HepG2 (cell line): ENCODE results near the gene ENTPD1. TPM values are rescaled to one million over a fixed set of nuclear protein-coding genes. Genes with fewer than 3 reads are reported as not detected.

Source experiments
- ATAC-seq: fragments of 200-7000 bp; cut with Tn5 transposase; 3 replicates; pipeline ENCODE4 v1.9.1; 2020; ENCODE audit warnings: mild to moderate bottlenecking, moderate library complexity
- BruUV-seq: library from RNA; stranded (reverse); fragments of 400-500 nt; replicated peaks from 2 replicates; lab custom pipeline; 2021; lab: Mats Ljungman, UMichigan
- CTCF ChIA-PET: fragments of 300-600 bp; formaldehyde crosslinking; extraction: SDS; loops from one replicate; lab custom pipeline; 2021; ENCODE audit warnings: low total read pairs, inconsistent platforms, low intra/inter-chr PET ratio; lab: Yijun Ruan, JAX
- POLR2A ChIA-PET: fragments of 350-600 bp; sonication (Branson Sonifier 250); formaldehyde crosslinking; loops from one replicate; lab custom pipeline; 2020; ENCODE audit warnings: antibody characterized with exemption, inconsistent platforms; lab: Yijun Ruan, JAX
- DNase-seq: peaks from one replicate; pipeline ENCODE4 v3.0.0-alpha.2; 2015; ENCODE audit warnings: low spot score
- FAIRE-seq: peaks from 3 replicates; lab custom pipeline; 2011; peaks lifted over from hg19 to GRCh38; lab: Jason Lieb, UNC
- H2AFZ ChIP-seq: one replicate; pipeline ENCODE4 v1.6.1; 2011; ENCODE audit warnings: low read length, inconsistent platforms
- H3K27ac ChIP-seq: fragments of 300-600 bp; 3 replicates; pipeline ENCODE4 v1.8.0; 2011; ENCODE audit warnings: mixed run types, mild to moderate bottlenecking, mixed read lengths, low read length, inconsistent platforms; ENCODE audit not compliant: insufficient read depth; ENCODE audit errors: extremely low read length
- H3K27me3 ChIP-seq, 2 experiments: fragments of 200-600 bp in 1 of 2; 2 replicates in 1 of 2; 3 replicates in 1 of 2; pipeline versions ENCODE4 v1.6.0 to v1.8.0; 2011; ENCODE audit warnings: low read length in 2 of 2, mild to moderate bottlenecking in 2 of 2, moderate library complexity in 2 of 2, inconsistent platforms in 1 of 2; ENCODE audit not compliant: insufficient read depth in 2 of 2, control insufficient read depth in 1 of 2
- H3K36me3 ChIP-seq, 2 experiments: fragments of 200-600 bp in 1 of 2; replicated peaks in 1 of 2; 2 replicates in 1 of 2; 3 replicates in 1 of 2; pipeline versions ENCODE4 v1.5.1 to v1.8.0; 2011; ENCODE audit warnings: low read length in 2 of 2, inconsistent platforms in 1 of 2; ENCODE audit not compliant: insufficient read depth in 2 of 2, control insufficient read depth in 1 of 2
- H3K4me1 ChIP-seq: 2 replicates; pipeline ENCODE4 v1.5.1; 2012; ENCODE audit warnings: low read length, inconsistent platforms; ENCODE audit not compliant: insufficient read depth
- H3K4me2 ChIP-seq: 2 replicates; pipeline ENCODE4 v1.6.0; 2011; ENCODE audit warnings: low read depth, low read length, inconsistent platforms
- H3K4me3 ChIP-seq, 3 experiments: fragments of 200-600 bp in 1 of 3; sonication (generic), shearing (Covaris generic) in 1 of 3; replicated peaks in 1 of 3; 2 replicates each; pipeline ENCODE4 v1.5.1; 2011 to 2016; ENCODE audit warnings: low read length in 3 of 3, inconsistent platforms in 2 of 3, low read depth in 2 of 3, mild to moderate bottlenecking in 2 of 3, control low read depth in 1 of 3, mixed read lengths in 1 of 3; ENCODE audit not compliant: insufficient read depth in 1 of 3
- H3K79me2 ChIP-seq: one replicate; pipeline ENCODE4 v1.6.1; 2011; ENCODE audit warnings: low read length, inconsistent platforms; ENCODE audit not compliant: insufficient read depth
- H3K9ac ChIP-seq: 2 replicates; pipeline ENCODE4 v1.6.0; 2011; ENCODE audit warnings: mild to moderate bottlenecking, low read depth, low read length, inconsistent platforms; ENCODE audit not compliant: insufficient read depth
- H3K9me3 ChIP-seq: 2 replicates; pipeline ENCODE4 v1.5.1; 2012; ENCODE audit warnings: mild to moderate bottlenecking, low read length
- H4K20me1 ChIP-seq: 2 replicates; pipeline ENCODE4 v1.6.0; 2011; ENCODE audit warnings: inconsistent platforms, mild to moderate bottlenecking, low read length, moderate library complexity; ENCODE audit not compliant: insufficient read depth
- ATF5 ChIP-seq: sonication (generic); formaldehyde crosslinking; IDR thresholded peaks from 2 replicates; pipeline ENCODE4 v1.4.0; 2020; ENCODE audit warnings: mild to moderate bottlenecking, low read depth, missing genetic modification reagents
- DMAP1 ChIP-seq: IDR thresholded peaks from 2 replicates; pipeline ENCODE4 v1.6.1; 2016
- GTF3A ChIP-seq: sonication (generic); formaldehyde crosslinking; conservative IDR thresholded peaks from 2 replicates; pipeline ENCODE4 v1.4.0; 2020; ENCODE audit warnings: mild to moderate bottlenecking, missing genetic modification reagents
- HDAC1 ChIP-seq: sonication (generic); formaldehyde crosslinking; IDR thresholded peaks from 2 replicates; pipeline ENCODE4 v1.5.1; 2020; ENCODE audit warnings: mild to moderate bottlenecking, missing genetic modification reagents
- KAT8 ChIP-seq: IDR thresholded peaks from 2 replicates; pipeline ENCODE4 v1.6.1; 2016; ENCODE audit warnings: missing genetic modification reagents, missing compliant biosample characterization
- LRRFIP1 ChIP-seq: sonication (generic); formaldehyde crosslinking; conservative IDR thresholded peaks from 2 replicates; pipeline ENCODE4 v1.4.0; 2020; ENCODE audit warnings: missing genetic modification reagents
- NR1H2 ChIP-seq: sonication (generic); formaldehyde crosslinking; IDR thresholded peaks from 2 replicates; pipeline ENCODE4 v1.8.1; 2022; ENCODE audit warnings: low read depth, missing genetic modification reagents, borderline replicate concordance
- PAWR ChIP-seq: sonication (generic); formaldehyde crosslinking; IDR thresholded peaks from 2 replicates; pipeline ENCODE4 v1.4.0; 2020; ENCODE audit warnings: missing genetic modification reagents, mild to moderate bottlenecking, borderline replicate concordance
- RAD21 ChIP-seq: fragments of 450-650 bp; formaldehyde crosslinking; IDR thresholded peaks from 2 replicates; pipeline ENCODE4 v1.5.0; 2020; ENCODE audit warnings: mild to moderate bottlenecking
- SCMH1 ChIP-seq: sonication (generic); formaldehyde crosslinking; IDR thresholded peaks from 2 replicates; pipeline ENCODE4 v1.9.0; 2021; ENCODE audit warnings: missing genetic modification reagents, mild to moderate bottlenecking, borderline replicate concordance
- ZNF124 ChIP-seq: sonication (generic); formaldehyde crosslinking; IDR thresholded peaks from 2 replicates; pipeline ENCODE4 v1.4.0; 2020; ENCODE audit warnings: missing genetic modification reagents
- ZNF230 ChIP-seq: sonication (generic); formaldehyde crosslinking; IDR thresholded peaks from 2 replicates; pipeline ENCODE4 v1.4.0; 2020; ENCODE audit warnings: mild to moderate bottlenecking, missing genetic modification reagents
- ZNF414 ChIP-seq: sonication (generic); formaldehyde crosslinking; IDR thresholded peaks from 2 replicates; pipeline ENCODE4 v1.5.0; 2020; ENCODE audit warnings: missing genetic modification reagents
- in situ Hi-C: cut with HindIII; loops from 2 replicates; pipeline ENCODE4 v1.10.0; 2017; ENCODE audit warnings: low pct_unique_long_range_greater_than_20kb; ENCODE audit not compliant: extremely low pct_ligation_motif_present
- intact Hi-C: fragments of 100-400 bp; cut with micrococcal nuclease; formaldehyde crosslinking; loops from one replicate; pipeline ENCODE4 v1.10.0; 2022; ENCODE audit not compliant: unreplicated experiment
- polyA plus RNA-seq, 8 experiments: library from polyadenylated mRNA; depleted of rRNA in 3 of 8; stranded (reverse) in 7 of 8; unstranded in 1 of 8; fragments of >200 nt; fragmentation: Illumina TruSeq in 4 of 8; extraction: Trizol in 4 of 8; gene quantifications; 2 replicates each; pipeline versions ENCODE4 v1.2.1 to v1.2.3, GENCODE V29; 2011 to 2016; ENCODE audit warnings: low read depth in 4 of 8, missing spikeins in 1 of 8, mixed read lengths in 1 of 8; ENCODE audit not compliant: insufficient read depth in 1 of 8
- total RNA-seq, 5 experiments: library from RNA; depleted of rRNA; stranded (reverse); fragments of >200 nt; fragmentation: Illumina TruSeq; extraction: Trizol; gene quantifications; 2 replicates each; pipeline ENCODE4 v1.2.3, GENCODE V29; 2016; ENCODE audit warnings: low read depth in 1 of 5
- TF ChIP-seq, protein P1 (sequence below): sonication (generic); formaldehyde crosslinking; IDR thresholded peaks from 2 replicates; pipeline ENCODE4 v1.4.0; 2020; ENCODE audit warnings: missing genetic modification reagents, borderline replicate concordance

Gene ENTPD1
- total and polyA plus RNA-seq, 2 of the 13 experiments (the other 11 are each of a cell fraction or from before 2014, with no cell fraction given) = 0.07 TPM

- CTCF ChIA-PET = no interaction called here
- Histone ChIP-seq H3K4me2 (no peak overlapping the region), H3K36me3 (no peaks in the 10 kb centered on the region), H3K79me2 (no peaks in the 10 kb centered on the region), H3K4me3 (no peak overlapping the region), H4K20me1 (no peaks in the 10 kb centered on the region), H3K27me3 (no peaks in the 10 kb centered on the region), H3K9ac (no peak overlapping the region), H3K4me1 (peaks cover 2% of the 10 kb centered on the region), H3K9me3 (no peaks in the 10 kb centered on the region), H2AFZ (no peak overlapping the region), H3K27ac (no peak overlapping the region)
- no TSS peak for BruUV-seq
- in situ Hi-C loops = no loop called here
- intact Hi-C loops = no loop called here
- TF ChIP-seq DMAP1 (CRISPR knock-in tag) (no peak), PAWR (CRISPR knock-in tag) (no peak), ZNF414 (no peak), KAT8 (no peak), HDAC1 (CRISPR knock-in tag) (no peak), ZNF124 (CRISPR knock-in tag) (no peak), GTF3A (CRISPR knock-in tag) (no peak), ATF5 (CRISPR knock-in tag) (no peak), NR1H2 (CRISPR knock-in tag) (no peak), ZNF230 (no peak), LRRFIP1 (CRISPR knock-in tag) (no peak), RAD21 (no peak), SCMH1 (CRISPR knock-in tag) (no peak)
- TF ChIP-seq, protein P1, sequence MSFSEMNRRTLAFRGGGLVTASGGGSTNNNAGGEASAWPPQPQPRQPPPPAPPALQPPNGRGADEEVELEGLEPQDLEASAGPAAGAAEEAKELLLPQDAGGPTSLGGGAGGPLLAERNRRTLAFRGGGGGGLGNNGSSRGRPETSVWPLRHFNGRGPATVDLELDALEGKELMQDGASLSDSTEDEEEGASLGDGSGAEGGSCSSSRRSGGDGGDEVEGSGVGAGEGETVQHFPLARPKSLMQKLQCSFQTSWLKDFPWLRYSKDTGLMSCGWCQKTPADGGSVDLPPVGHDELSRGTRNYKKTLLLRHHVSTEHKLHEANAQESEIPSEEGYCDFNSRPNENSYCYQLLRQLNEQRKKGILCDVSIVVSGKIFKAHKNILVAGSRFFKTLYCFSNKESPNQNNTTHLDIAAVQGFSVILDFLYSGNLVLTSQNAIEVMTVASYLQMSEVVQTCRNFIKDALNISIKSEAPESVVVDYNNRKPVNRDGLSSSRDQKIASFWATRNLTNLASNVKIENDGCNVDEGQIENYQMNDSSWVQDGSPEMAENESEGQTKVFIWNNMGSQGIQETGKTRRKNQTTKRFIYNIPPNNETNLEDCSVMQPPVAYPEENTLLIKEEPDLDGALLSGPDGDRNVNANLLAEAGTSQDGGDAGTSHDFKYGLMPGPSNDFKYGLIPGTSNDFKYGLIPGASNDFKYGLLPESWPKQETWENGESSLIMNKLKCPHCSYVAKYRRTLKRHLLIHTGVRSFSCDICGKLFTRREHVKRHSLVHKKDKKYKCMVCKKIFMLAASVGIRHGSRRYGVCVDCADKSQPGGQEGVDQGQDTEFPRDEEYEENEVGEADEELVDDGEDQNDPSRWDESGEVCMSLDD (CRISPR knock-in tag) = no peak
- FAIRE-seq (no peak), DNase-seq (no peak), ATAC-seq (no peak)
- POLR2A ChIA-PET = no interaction called here
These were observed 74.1 kb downstream of the ENTPD1 start for GRCh38 chr10:95830044-95830443.
